Measurements from ENCODE around the gene CREB1.

DNA sequence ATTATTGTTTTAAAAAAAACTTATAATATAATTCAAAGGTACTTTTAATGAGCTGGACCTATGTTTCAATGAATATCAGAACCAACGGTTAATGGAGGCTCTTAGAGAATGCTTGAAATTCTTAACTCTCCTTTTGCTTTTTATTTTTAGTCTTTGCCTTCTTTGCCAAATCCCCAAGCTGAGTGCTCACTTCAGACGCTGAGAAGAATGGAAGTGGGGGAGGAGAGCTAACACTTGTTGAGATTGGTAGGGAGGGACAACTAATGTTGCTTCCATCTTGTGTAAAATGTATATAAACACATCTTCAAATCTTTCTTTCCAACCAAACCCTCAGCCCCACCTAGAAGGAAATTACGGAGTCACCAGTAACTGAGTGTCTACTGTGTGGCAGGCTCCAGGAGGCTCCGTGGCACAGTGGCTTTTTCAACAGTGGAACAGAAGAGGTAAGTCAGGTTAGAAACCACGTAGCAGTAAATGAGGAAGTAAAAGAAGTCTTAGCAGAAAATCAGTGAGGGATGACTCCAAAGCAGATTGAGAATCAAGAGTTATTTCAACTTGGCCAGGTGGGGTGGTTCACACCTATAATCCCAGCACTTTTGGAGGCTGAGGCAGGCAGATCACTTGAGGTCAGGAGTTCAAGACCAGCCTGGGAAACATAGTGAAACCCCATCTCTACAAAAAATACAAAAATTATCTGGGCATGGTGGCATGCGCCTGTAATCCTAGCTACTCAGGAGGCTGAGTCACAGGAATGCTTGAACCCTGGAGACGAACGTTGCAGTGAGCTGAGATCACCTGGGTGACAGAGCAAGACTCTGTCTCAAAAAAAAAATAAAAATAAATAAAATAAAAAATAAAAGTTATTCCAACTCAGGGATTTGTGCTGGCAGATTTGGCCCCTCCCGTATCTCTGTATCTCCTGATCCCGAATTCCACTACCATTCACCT lies 45.0 kb upstream of the CREB1 start:
- no peak for TF ChIP-seq YY1 (IDR thresholded peaks at IDR 0.05; ENCODE audit: low read depth, low read length)
- TF ChIP-seq TAF1 (IDR thresholded peaks at IDR 0.05; ENCODE audit: borderline replicate concordance, low read depth, low read length) = no peak
- no peak for TF ChIP-seq MXI1 (IDR thresholded peaks at IDR 0.05; ENCODE audit: low read depth, low read length)
- TF ChIP-seq JUND (IDR thresholded peaks at IDR 0.05; ENCODE audit: low read depth, low read length) = no peak
- TF ChIP-seq, protein P1, sequence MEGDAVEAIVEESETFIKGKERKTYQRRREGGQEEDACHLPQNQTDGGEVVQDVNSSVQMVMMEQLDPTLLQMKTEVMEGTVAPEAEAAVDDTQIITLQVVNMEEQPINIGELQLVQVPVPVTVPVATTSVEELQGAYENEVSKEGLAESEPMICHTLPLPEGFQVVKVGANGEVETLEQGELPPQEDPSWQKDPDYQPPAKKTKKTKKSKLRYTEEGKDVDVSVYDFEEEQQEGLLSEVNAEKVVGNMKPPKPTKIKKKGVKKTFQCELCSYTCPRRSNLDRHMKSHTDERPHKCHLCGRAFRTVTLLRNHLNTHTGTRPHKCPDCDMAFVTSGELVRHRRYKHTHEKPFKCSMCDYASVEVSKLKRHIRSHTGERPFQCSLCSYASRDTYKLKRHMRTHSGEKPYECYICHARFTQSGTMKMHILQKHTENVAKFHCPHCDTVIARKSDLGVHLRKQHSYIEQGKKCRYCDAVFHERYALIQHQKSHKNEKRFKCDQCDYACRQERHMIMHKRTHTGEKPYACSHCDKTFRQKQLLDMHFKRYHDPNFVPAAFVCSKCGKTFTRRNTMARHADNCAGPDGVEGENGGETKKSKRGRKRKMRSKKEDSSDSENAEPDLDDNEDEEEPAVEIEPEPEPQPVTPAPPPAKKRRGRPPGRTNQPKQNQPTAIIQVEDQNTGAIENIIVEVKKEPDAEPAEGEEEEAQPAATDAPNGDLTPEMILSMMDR (IDR thresholded peaks at IDR 0.05 in 2 of 3, conservative IDR thresholded peaks at IDR 0.05 in 1 of 3; ENCODE audit: control insufficient read depth in 2 of 3, extremely low read depth in 1 of 3, insufficient read depth in 1 of 3, low read depth in 3 of 3, low read length in 3 of 3) = no peak
- TF ChIP-seq, protein P2, sequence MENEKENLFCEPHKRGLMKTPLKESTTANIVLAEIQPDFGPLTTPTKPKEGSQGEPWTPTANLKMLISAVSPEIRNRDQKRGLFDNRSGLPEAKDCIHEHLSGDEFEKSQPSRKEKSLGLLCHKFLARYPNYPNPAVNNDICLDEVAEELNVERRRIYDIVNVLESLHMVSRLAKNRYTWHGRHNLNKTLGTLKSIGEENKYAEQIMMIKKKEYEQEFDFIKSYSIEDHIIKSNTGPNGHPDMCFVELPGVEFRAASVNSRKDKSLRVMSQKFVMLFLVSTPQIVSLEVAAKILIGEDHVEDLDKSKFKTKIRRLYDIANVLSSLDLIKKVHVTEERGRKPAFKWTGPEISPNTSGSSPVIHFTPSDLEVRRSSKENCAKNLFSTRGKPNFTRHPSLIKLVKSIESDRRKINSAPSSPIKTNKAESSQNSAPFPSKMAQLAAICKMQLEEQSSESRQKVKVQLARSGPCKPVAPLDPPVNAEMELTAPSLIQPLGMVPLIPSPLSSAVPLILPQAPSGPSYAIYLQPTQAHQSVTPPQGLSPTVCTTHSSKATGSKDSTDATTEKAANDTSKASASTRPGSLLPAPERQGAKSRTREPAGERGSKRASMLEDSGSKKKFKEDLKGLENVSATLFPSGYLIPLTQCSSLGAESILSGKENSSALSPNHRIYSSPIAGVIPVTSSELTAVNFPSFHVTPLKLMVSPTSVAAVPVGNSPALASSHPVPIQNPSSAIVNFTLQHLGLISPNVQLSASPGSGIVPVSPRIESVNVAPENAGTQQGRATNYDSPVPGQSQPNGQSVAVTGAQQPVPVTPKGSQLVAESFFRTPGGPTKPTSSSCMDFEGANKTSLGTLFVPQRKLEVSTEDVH (IDR thresholded peaks at IDR 0.05; ENCODE audit: low read depth, partially characterized antibody) = no peak
- TF ChIP-seq, protein P3, sequence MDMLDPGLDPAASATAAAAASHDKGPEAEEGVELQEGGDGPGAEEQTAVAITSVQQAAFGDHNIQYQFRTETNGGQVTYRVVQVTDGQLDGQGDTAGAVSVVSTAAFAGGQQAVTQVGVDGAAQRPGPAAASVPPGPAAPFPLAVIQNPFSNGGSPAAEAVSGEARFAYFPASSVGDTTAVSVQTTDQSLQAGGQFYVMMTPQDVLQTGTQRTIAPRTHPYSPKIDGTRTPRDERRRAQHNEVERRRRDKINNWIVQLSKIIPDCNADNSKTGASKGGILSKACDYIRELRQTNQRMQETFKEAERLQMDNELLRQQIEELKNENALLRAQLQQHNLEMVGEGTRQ (IDR thresholded peaks at IDR 0.05; ENCODE audit: borderline replicate concordance, low read depth, low read length) = no peak
- TF ChIP-seq NFYB (IDR thresholded peaks at IDR 0.05; ENCODE audit: insufficient read depth, low read depth, low read length) = no peak
